B cell (primary cell): ENCODE data around the gene FSTL3. TPM values are rescaled to one million over a fixed set of nuclear protein-coding genes. Genes with fewer than 3 reads are reported as not detected.

ENCODE experiments used
- ATAC-seq: fragments of 200-7000 bp; cut with Tn5 transposase; one replicate; pipeline ENCODE4 v1.10.0; 2021; ENCODE audit warnings: low read depth, mild to moderate bottlenecking, moderate number of reproducible peaks, moderate library complexity
- CTCF ChIA-PET: fragments of 350-600 bp; sonication (Branson Sonifier 250); formaldehyde crosslinking; loops from one replicate; lab custom pipeline; 2021; ENCODE audit warnings: antibody characterized with exemption, inconsistent platforms; lab: Charles Lee
- POLR2A ChIA-PET: fragments of 350-600 bp; sonication (Branson Sonifier 250); formaldehyde crosslinking; loops from one replicate; lab custom pipeline; 2021; ENCODE audit warnings: antibody characterized with exemption; lab: Charles Lee
- DNase-seq: peaks from one replicate; pipeline ENCODE4 v3.0.0; 2013
- H2AFZ ChIP-seq: 2 replicates; pipeline ENCODE4 v1.6.1; 2012; ENCODE audit warnings: mild to moderate bottlenecking, low read depth, low read length; ENCODE audit not compliant: insufficient read depth, poor library complexity, severe bottlenecking
- H3K27ac ChIP-seq, 2 donors: 1 replicate in 1 of 2; 2 replicates in 1 of 2; pipeline ENCODE4 v1.5.1; 2012 to 2013; ENCODE audit warnings: low read length in 2 of 2, mild to moderate bottlenecking in 2 of 2, moderate library complexity in 1 of 2
- H3K27me3 ChIP-seq, 4 experiments: fragments of 200-600 bp in 1 of 4; sonication (generic) in 1 of 4; replicated peaks in 1 of 4; 1 replicate in 2 of 4; 2 replicates in 2 of 4; pipeline versions ENCODE4 v1.6.1 to v1.7.0; 2013 to 2016; ENCODE audit warnings: low read length in 3 of 4, mild to moderate bottlenecking in 2 of 4, mixed read lengths in 1 of 4, moderate library complexity in 1 of 4; ENCODE audit not compliant: insufficient read depth in 4 of 4, control insufficient read depth in 3 of 4; ENCODE audit errors: control extremely low read depth in 1 of 4
- H3K36me3 ChIP-seq, 2 experiments: replicated peaks in 1 of 2; 1 replicate in 1 of 2; 2 replicates in 1 of 2; pipeline versions ENCODE4 v1.6.1 to v1.7.1; 2013; ENCODE audit warnings: low read length in 1 of 2; ENCODE audit not compliant: insufficient read depth in 2 of 2, control insufficient read depth in 1 of 2; ENCODE audit errors: control extremely low read depth in 1 of 2, extremely low read depth in 1 of 2
- H3K4me1 ChIP-seq, 2 donors: fragments of 200-600 bp in 1 of 2; sonication (generic) in 1 of 2; 1 replicate in 1 of 2; 2 replicates in 1 of 2; pipeline versions ENCODE4 v1.5.1 to v1.6.1; 2013 to 2017; ENCODE audit warnings: low read length in 2 of 2; ENCODE audit not compliant: control insufficient read depth in 2 of 2, insufficient read depth in 2 of 2
- H3K4me2 ChIP-seq: replicated peaks from 2 replicates; pipeline ENCODE3; 2012; ENCODE audit warnings: mild to moderate bottlenecking, low read depth, low read length; ENCODE audit not compliant: poor library complexity, severe bottlenecking
- H3K4me3 ChIP-seq, 5 experiments: fragments of 200-600 bp in 1 of 5; sonication (generic) in 1 of 5; 1 replicate in 3 of 5; 2 replicates in 2 of 5; pipeline versions ENCODE4 v1.5.1 to v1.7.0; 2011 to 2016; ENCODE audit warnings: low read length in 4 of 5, mild to moderate bottlenecking in 4 of 5, low read depth in 2 of 5, control low read depth in 1 of 5, moderate library complexity in 1 of 5; ENCODE audit not compliant: insufficient read depth in 1 of 5; ENCODE audit errors: control extremely low read depth in 1 of 5, extremely low read depth in 1 of 5
- H3K79me2 ChIP-seq: fragments of 200-600 bp; sonication (generic); one replicate; pipeline ENCODE4 v1.6.0; 2016; ENCODE audit warnings: low read length; ENCODE audit not compliant: control insufficient read depth, insufficient read depth
- H3K9ac ChIP-seq: fragments of 200-600 bp; sonication (generic); 2 replicates; pipeline ENCODE4 v1.6.1; 2017; ENCODE audit warnings: mild to moderate bottlenecking, low read length, moderate library complexity
- H3K9me3 ChIP-seq, 3 donors: one replicate each; pipeline versions ENCODE4 v1.6.1 to v1.7.1; 2013; ENCODE audit warnings: low read length in 2 of 3; ENCODE audit not compliant: control insufficient read depth in 2 of 3, insufficient read depth in 1 of 3; ENCODE audit errors: control extremely low read depth in 1 of 3
- H4K20me1 ChIP-seq: 2 replicates; pipeline ENCODE4 v1.6.0; 2012; ENCODE audit warnings: mild to moderate bottlenecking, low read length; ENCODE audit not compliant: insufficient read depth, control insufficient read depth, poor library complexity, severe bottlenecking
- H3K27ac Mint-ChIP-seq: one replicate; pipeline ENCODE4 v1.8.0; 2021; ENCODE audit warnings: mixed read lengths
- H3K27me3 Mint-ChIP-seq: one replicate; pipeline ENCODE4 v1.8.0; 2021; ENCODE audit warnings: mixed read lengths
- H3K4me1 Mint-ChIP-seq: one replicate; pipeline ENCODE4 v1.8.0; 2021; ENCODE audit warnings: mixed read lengths
- H3K4me3 Mint-ChIP-seq: one replicate; pipeline ENCODE4 v1.8.0; 2021; ENCODE audit warnings: mixed read lengths
- H3K9me3 Mint-ChIP-seq: one replicate; pipeline ENCODE4 v1.8.0; 2022; ENCODE audit warnings: mixed read lengths; ENCODE audit not compliant: insufficient read depth
- EZH2 ChIP-seq: IDR thresholded peaks from 2 replicates; pipeline ENCODE4 v1.6.1; 2012; ENCODE audit warnings: borderline replicate concordance, low read depth, mild to moderate bottlenecking, moderate library complexity, low read length; ENCODE audit not compliant: insufficient read depth, poor library complexity, severe bottlenecking
- WGBS: methylation state at CpG from one replicate; pipeline ENCODE4 v1.1.5; 2013; ENCODE audit warnings: missing lambda C conversion rate; ENCODE audit not compliant: insufficient coverage; 5-methylcytosine and 5-hydroxymethylcytosine counted together
- intact Hi-C: fragments of 100-400 bp; cut with micrococcal nuclease; formaldehyde crosslinking; loops from one replicate; pipeline ENCODE4 v1.10.0; 2022
- polyA plus RNA-seq: library from polyadenylated mRNA; depleted of rRNA; stranded (reverse); fragments of >200 nt; gene quantifications from 2 replicates; pipeline ENCODE4 v1.2.3, GENCODE V29; 2012
- total RNA-seq, 2 donors: library from RNA; stranded (reverse); fragments of 120-200 nt in 1 of 2; gene quantifications; 1 replicate in 1 of 2; 2 replicates in 1 of 2; pipeline versions ENCODE4 v1.2.3 to v1.2.4, GENCODE V29; 2013 to 2022
- TF ChIP-seq, protein P1 (sequence below): fragments of 200-600 bp; IDR thresholded peaks from one replicate; pipeline ENCODE4 v1.8.0; 2022; ENCODE audit warnings: antibody characterized with exemption, mild to moderate bottlenecking

Gene FSTL3
- total and polyA plus RNA-seq, 2 donors (not counting 1 experiment from before 2014, with no cell fraction given) = 2.6 to 5.8 TPM

DNA sequence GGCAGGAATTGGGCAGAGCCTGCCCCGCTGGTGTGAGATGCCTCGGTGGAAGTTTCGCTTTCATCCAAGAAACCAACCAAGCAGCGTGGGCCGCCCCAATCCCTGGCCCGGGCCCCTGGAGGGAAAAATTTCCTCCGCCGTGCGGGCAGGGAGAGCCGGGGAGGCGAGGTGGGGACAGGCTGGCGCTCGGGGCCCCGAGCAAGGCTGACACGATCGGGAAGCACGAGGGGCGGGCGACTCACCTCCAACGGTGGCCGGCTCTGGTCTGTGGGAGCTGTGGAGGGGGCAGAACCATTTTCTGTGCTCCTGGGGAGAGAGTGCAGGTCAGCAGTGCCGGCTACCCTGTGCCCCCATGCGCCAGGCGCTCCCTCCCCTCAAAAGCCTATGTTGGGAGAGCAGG lies 24.2 kb upstream of the FSTL3 start:
- Histone ChIP-seq H3K9ac (no peak overlapping the region), H3K4me3 (no peak overlapping the region), H3K9me3 (no peaks in the 10 kb centered on the region), H3K36me3 (peaks cover 0 to 53% of the 10 kb centered on the region in 2 experiments), H3K27ac (no peak overlapping the region), H2AFZ (no peak overlapping the region), H3K4me2 (no peak overlapping the region), H3K79me2 (peaks cover 70% of the 10 kb centered on the region), H3K4me1 (peaks cover 0 to 5% of the 10 kb centered on the region in 2 donors), H3K27me3 (no peaks in the 10 kb centered on the region), H4K20me1 (peaks cover 95% of the 10 kb centered on the region)
- Mint-ChIP-seq H3K27ac (no peak overlapping the region), H3K4me3 (no peak overlapping the region), H3K9me3 (no peaks in the 10 kb centered on the region), H3K27me3 (no peaks in the 10 kb centered on the region), H3K4me1 (peaks cover 22% of the 10 kb centered on the region)
- POLR2A ChIA-PET = no interaction called here
- CTCF ChIA-PET = no interaction called here
- 95% methylated on average over 24 of the region's 24 CpGs for WGBS
- ATAC-seq (no peak), DNase-seq (no peak)
- intact Hi-C loops = no loop called here
- no peak for TF ChIP-seq EZH2
- TF ChIP-seq, protein P1, sequence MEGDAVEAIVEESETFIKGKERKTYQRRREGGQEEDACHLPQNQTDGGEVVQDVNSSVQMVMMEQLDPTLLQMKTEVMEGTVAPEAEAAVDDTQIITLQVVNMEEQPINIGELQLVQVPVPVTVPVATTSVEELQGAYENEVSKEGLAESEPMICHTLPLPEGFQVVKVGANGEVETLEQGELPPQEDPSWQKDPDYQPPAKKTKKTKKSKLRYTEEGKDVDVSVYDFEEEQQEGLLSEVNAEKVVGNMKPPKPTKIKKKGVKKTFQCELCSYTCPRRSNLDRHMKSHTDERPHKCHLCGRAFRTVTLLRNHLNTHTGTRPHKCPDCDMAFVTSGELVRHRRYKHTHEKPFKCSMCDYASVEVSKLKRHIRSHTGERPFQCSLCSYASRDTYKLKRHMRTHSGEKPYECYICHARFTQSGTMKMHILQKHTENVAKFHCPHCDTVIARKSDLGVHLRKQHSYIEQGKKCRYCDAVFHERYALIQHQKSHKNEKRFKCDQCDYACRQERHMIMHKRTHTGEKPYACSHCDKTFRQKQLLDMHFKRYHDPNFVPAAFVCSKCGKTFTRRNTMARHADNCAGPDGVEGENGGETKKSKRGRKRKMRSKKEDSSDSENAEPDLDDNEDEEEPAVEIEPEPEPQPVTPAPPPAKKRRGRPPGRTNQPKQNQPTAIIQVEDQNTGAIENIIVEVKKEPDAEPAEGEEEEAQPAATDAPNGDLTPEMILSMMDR = no peak

DNA sequence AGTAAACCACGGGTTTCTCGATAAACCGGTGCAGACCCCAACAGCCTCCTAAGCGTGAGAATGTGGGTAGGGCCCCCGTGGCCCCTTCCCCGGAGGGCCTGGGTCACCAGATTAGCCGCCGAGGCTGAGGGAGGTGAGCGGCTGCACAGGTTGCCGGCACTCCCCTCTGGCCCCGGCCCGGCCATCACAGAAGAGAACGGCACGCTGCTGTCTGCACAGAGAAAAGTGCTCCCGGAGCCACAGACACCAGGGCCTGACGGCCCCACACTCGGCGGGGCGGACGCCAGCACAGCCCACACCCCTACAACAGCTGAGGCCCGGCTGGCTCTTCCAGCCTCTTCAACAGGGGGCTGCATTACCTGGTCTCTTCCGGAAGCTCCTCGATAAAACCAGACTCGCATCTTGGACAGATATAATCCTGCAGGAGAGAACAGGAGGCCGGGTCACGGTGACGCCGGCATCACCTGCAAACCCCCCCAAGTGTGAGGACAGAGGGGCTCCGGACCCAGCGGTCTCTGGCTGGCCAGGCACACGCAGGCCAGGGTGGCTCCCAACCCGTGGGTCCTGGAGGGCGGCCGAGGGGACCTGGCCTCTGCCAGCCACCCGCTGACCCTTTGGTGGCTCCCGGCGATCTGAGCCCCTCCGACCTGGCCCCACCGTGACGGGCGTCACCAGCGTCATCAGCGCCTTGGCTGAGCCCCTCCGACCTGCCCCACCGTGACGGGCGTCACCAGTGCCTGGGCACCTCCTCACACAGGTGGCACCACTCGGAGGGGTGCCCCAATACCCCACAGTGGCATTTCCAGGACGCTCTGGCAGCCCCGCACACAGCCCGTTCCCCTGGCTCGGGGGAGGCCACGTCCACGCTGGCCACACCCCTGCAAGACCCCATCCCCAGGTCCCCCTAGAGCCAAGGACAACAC lies 23.5 kb upstream of the FSTL3 start:
- intact Hi-C loops = no loop called here
- H3K79me2 ChIP-seq = peaks cover 77% of the 10 kb centered on the region
- DNase-seq (no peak), ATAC-seq (no peak)
- no peak overlapping the region for H3K4me2 ChIP-seq
- no peaks in the 10 kb centered on the region for H3K9me3 Mint-ChIP-seq
- H3K36me3 ChIP-seq = peaks cover 0 to 53% of the 10 kb centered on the region in 2 experiments
- H3K9ac ChIP-seq = no peak overlapping the region
- no peaks in the 10 kb centered on the region for H3K27me3 ChIP-seq
- no peaks in the 10 kb centered on the region for H3K27me3 Mint-ChIP-seq
- no peak overlapping the region for H3K27ac ChIP-seq
- no peak overlapping the region for H3K27ac Mint-ChIP-seq
- TF ChIP-seq EZH2 = no peak
- TF ChIP-seq, protein P1 = no peak
- no peak overlapping the region for H3K4me3 ChIP-seq
- ChIA-PET CTCF (no interaction called here), POLR2A (no interaction called here)
- H3K4me1 ChIP-seq = peaks cover 0 to 10% of the 10 kb centered on the region in 2 donors
- H3K4me3 Mint-ChIP-seq = no peak overlapping the region
- no peak overlapping the region for H2AFZ ChIP-seq
- no peaks in the 10 kb centered on the region for H3K9me3 ChIP-seq
- H4K20me1 ChIP-seq = peaks cover 96% of the 10 kb centered on the region
- WGBS = 97% methylated on average over 50 of the region's 54 CpGs
- H3K4me1 Mint-ChIP-seq = peaks cover 29% of the 10 kb centered on the region
